HFF-Myc (cell line): Measurements from ENCODE around the gene ZNF708.

Source experiments
- DNase-seq: peaks from one replicate; pipeline ENCODE4 v3.0.0-alpha.2; 2011; ENCODE audit warnings: low read depth; ENCODE audit errors: extremely low read depth
- H3K4me3 ChIP-seq: replicated peaks from 2 replicates; pipeline ENCODE4 v1.5.1; 2011; ENCODE audit warnings: low read depth, mild to moderate bottlenecking, control low read depth, low read length
- TF ChIP-seq, protein P1 (sequence below): IDR thresholded peaks from 2 replicates; pipeline ENCODE4 v1.5.1; 2012; ENCODE audit warnings: mild to moderate bottlenecking, low read depth, low read length, control low read depth; ENCODE audit errors: missing control alignments

The ZNF708 gene

GRCh38 chr19:21256722-21257121 is 72.5 kb downstream of the ZNF708 start:
- no peak overlapping the region for H3K4me3 ChIP-seq
- no peak for DNase-seq

More at GRCh38 chr19:21256722-21257121, 72.5 kb downstream of the ZNF708 start:
- TF ChIP-seq, protein P1, sequence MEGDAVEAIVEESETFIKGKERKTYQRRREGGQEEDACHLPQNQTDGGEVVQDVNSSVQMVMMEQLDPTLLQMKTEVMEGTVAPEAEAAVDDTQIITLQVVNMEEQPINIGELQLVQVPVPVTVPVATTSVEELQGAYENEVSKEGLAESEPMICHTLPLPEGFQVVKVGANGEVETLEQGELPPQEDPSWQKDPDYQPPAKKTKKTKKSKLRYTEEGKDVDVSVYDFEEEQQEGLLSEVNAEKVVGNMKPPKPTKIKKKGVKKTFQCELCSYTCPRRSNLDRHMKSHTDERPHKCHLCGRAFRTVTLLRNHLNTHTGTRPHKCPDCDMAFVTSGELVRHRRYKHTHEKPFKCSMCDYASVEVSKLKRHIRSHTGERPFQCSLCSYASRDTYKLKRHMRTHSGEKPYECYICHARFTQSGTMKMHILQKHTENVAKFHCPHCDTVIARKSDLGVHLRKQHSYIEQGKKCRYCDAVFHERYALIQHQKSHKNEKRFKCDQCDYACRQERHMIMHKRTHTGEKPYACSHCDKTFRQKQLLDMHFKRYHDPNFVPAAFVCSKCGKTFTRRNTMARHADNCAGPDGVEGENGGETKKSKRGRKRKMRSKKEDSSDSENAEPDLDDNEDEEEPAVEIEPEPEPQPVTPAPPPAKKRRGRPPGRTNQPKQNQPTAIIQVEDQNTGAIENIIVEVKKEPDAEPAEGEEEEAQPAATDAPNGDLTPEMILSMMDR, result peak; percentile 13
